HepG2 (cell line): ENCODE results near the gene ABHD6. TPM values are rescaled to one million over a fixed set of nuclear protein-coding genes. Genes with fewer than 3 reads are reported as not detected.

Experiments used
- ATAC-seq: fragments of 200-7000 bp; cut with Tn5 transposase; 3 replicates; pipeline ENCODE4 v1.9.1; 2020; ENCODE audit warnings: mild to moderate bottlenecking, moderate library complexity
- BruUV-seq: library from RNA; stranded (reverse); fragments of 400-500 nt; replicated peaks from 2 replicates; lab custom pipeline; 2021; lab: Mats Ljungman, UMichigan
- CTCF ChIA-PET: fragments of 300-600 bp; formaldehyde crosslinking; extraction: SDS; loops from one replicate; lab custom pipeline; 2021; ENCODE audit warnings: low total read pairs, inconsistent platforms, low intra/inter-chr PET ratio; lab: Yijun Ruan, JAX
- POLR2A ChIA-PET: fragments of 350-600 bp; sonication (Branson Sonifier 250); formaldehyde crosslinking; loops from one replicate; lab custom pipeline; 2020; ENCODE audit warnings: antibody characterized with exemption, inconsistent platforms; lab: Yijun Ruan, JAX
- DNase-seq: peaks from one replicate; pipeline ENCODE4 v3.0.0-alpha.2; 2015; ENCODE audit warnings: low spot score
- FAIRE-seq: peaks from 3 replicates; lab custom pipeline; 2011; peaks lifted over from hg19 to GRCh38; lab: Jason Lieb, UNC
- H2AFZ ChIP-seq: one replicate; pipeline ENCODE4 v1.6.1; 2011; ENCODE audit warnings: low read length, inconsistent platforms
- H3K27ac ChIP-seq: fragments of 300-600 bp; 3 replicates; pipeline ENCODE4 v1.8.0; 2011; ENCODE audit warnings: mixed run types, mild to moderate bottlenecking, mixed read lengths, low read length, inconsistent platforms; ENCODE audit not compliant: insufficient read depth; ENCODE audit errors: extremely low read length
- H3K27me3 ChIP-seq, 2 experiments: fragments of 200-600 bp in 1 of 2; 2 replicates in 1 of 2; 3 replicates in 1 of 2; pipeline versions ENCODE4 v1.6.0 to v1.8.0; 2011; ENCODE audit warnings: low read length in 2 of 2, mild to moderate bottlenecking in 2 of 2, moderate library complexity in 2 of 2, inconsistent platforms in 1 of 2; ENCODE audit not compliant: insufficient read depth in 2 of 2, control insufficient read depth in 1 of 2
- H3K36me3 ChIP-seq, 2 experiments: fragments of 200-600 bp in 1 of 2; replicated peaks in 1 of 2; 2 replicates in 1 of 2; 3 replicates in 1 of 2; pipeline versions ENCODE4 v1.5.1 to v1.8.0; 2011; ENCODE audit warnings: low read length in 2 of 2, inconsistent platforms in 1 of 2; ENCODE audit not compliant: insufficient read depth in 2 of 2, control insufficient read depth in 1 of 2
- H3K4me1 ChIP-seq: 2 replicates; pipeline ENCODE4 v1.5.1; 2012; ENCODE audit warnings: low read length, inconsistent platforms; ENCODE audit not compliant: insufficient read depth
- H3K4me2 ChIP-seq: 2 replicates; pipeline ENCODE4 v1.6.0; 2011; ENCODE audit warnings: low read depth, low read length, inconsistent platforms
- H3K4me3 ChIP-seq, 3 experiments: fragments of 200-600 bp in 1 of 3; sonication (generic), shearing (Covaris generic) in 1 of 3; replicated peaks in 1 of 3; 2 replicates each; pipeline ENCODE4 v1.5.1; 2011 to 2016; ENCODE audit warnings: low read length in 3 of 3, inconsistent platforms in 2 of 3, low read depth in 2 of 3, mild to moderate bottlenecking in 2 of 3, control low read depth in 1 of 3, mixed read lengths in 1 of 3; ENCODE audit not compliant: insufficient read depth in 1 of 3
- H3K79me2 ChIP-seq: one replicate; pipeline ENCODE4 v1.6.1; 2011; ENCODE audit warnings: low read length, inconsistent platforms; ENCODE audit not compliant: insufficient read depth
- H3K9ac ChIP-seq: 2 replicates; pipeline ENCODE4 v1.6.0; 2011; ENCODE audit warnings: mild to moderate bottlenecking, low read depth, low read length, inconsistent platforms; ENCODE audit not compliant: insufficient read depth
- H3K9me3 ChIP-seq: 2 replicates; pipeline ENCODE4 v1.5.1; 2012; ENCODE audit warnings: mild to moderate bottlenecking, low read length
- H4K20me1 ChIP-seq: 2 replicates; pipeline ENCODE4 v1.6.0; 2011; ENCODE audit warnings: inconsistent platforms, mild to moderate bottlenecking, low read length, moderate library complexity; ENCODE audit not compliant: insufficient read depth
- MAFK ChIP-seq, 2 experiments: IDR thresholded peaks in 1 of 2; conservative IDR thresholded peaks in 1 of 2; 2 replicates each; pipeline ENCODE4 v1.6.1; 2011; ENCODE audit warnings: improper control_type of control experiment in 2 of 2, low read length in 2 of 2
- MNT ChIP-seq: fragments of 450-650 bp; IDR thresholded peaks from 2 replicates; pipeline ENCODE4 v1.6.1; 2016
- USF2 ChIP-seq, 2 experiments: sonication (generic) in 1 of 2; formaldehyde crosslinking in 1 of 2; IDR thresholded peaks; 2 replicates each; pipeline versions ENCODE4 v1.5.1 to v1.6.1; 2011 to 2020; ENCODE audit warnings: borderline replicate concordance in 1 of 2, low read depth in 1 of 2, low read length in 1 of 2, mild to moderate bottlenecking in 1 of 2, missing genetic modification reagents in 1 of 2, moderate library complexity in 1 of 2
- ZNF17 ChIP-seq: sonication (generic); formaldehyde crosslinking; IDR thresholded peaks from 2 replicates; pipeline ENCODE4 v1.5.0; 2020; ENCODE audit warnings: mild to moderate bottlenecking, missing genetic modification reagents
- WGBS: methylation state at CpG from one replicate; pipeline ENCODE4 v1.1.6; 2017; ENCODE audit warnings: low lambda C conversion rate; 5-methylcytosine and 5-hydroxymethylcytosine counted together
- in situ Hi-C: cut with HindIII; loops from 2 replicates; pipeline ENCODE4 v1.10.0; 2017; ENCODE audit warnings: low pct_unique_long_range_greater_than_20kb; ENCODE audit not compliant: extremely low pct_ligation_motif_present
- intact Hi-C: fragments of 100-400 bp; cut with micrococcal nuclease; formaldehyde crosslinking; loops from one replicate; pipeline ENCODE4 v1.10.0; 2022; ENCODE audit not compliant: unreplicated experiment
- polyA plus RNA-seq, 8 experiments: library from polyadenylated mRNA; depleted of rRNA in 3 of 8; stranded (reverse) in 7 of 8; unstranded in 1 of 8; fragments of >200 nt; fragmentation: Illumina TruSeq in 4 of 8; extraction: Trizol in 4 of 8; gene quantifications; 2 replicates each; pipeline versions ENCODE4 v1.2.1 to v1.2.3, GENCODE V29; 2011 to 2016; ENCODE audit warnings: low read depth in 4 of 8, missing spikeins in 1 of 8, mixed read lengths in 1 of 8; ENCODE audit not compliant: insufficient read depth in 1 of 8
- total RNA-seq, 5 experiments: library from RNA; depleted of rRNA; stranded (reverse); fragments of >200 nt; fragmentation: Illumina TruSeq; extraction: Trizol; gene quantifications; 2 replicates each; pipeline ENCODE4 v1.2.3, GENCODE V29; 2016; ENCODE audit warnings: low read depth in 1 of 5

Gene ABHD6
- total and polyA plus RNA-seq, 2 of the 13 experiments (the other 11 are each of a cell fraction or from before 2014, with no cell fraction given) = 9.0 to 17.2 TPM

GRCh38 chr3:58241306-58242044, 3.9 kb downstream of the ABHD6 start:
- H3K27me3 ChIP-seq = peaks cover 0 to 4% of the 10 kb centered on the region in 2 experiments; a peak in 2 of 5 replicates
- H3K9ac ChIP-seq = no peak overlapping the region
- no peaks in the 10 kb centered on the region for H3K9me3 ChIP-seq
- no TSS peak for BruUV-seq
- FAIRE-seq (no peak), ATAC-seq (no peak), DNase-seq (no peak)
- H4K20me1 ChIP-seq = no peaks in the 10 kb centered on the region
- 97% methylated on average over 4 of the region's 4 CpGs for WGBS
- CTCF ChIA-PET = no interaction called here
- in situ Hi-C loops = no loop called here
- POLR2A ChIA-PET = no interaction called here
- no peak overlapping the region for H3K4me3 ChIP-seq
- no peak overlapping the region for H3K4me2 ChIP-seq
- H3K4me1 ChIP-seq = peaks cover 51% of the 10 kb centered on the region
- H2AFZ ChIP-seq = no peak overlapping the region
- H3K36me3 ChIP-seq = no peaks in the 10 kb centered on the region
- no peak overlapping the region for H3K27ac ChIP-seq
- peak; percentile 43 for TF ChIP-seq USF2 (IDR thresholded peaks at IDR 0.05; ENCODE audit: low read depth, low read length)
- TF ChIP-seq USF2 (CRISPR knock-in tag; IDR thresholded peaks at IDR 0.05; ENCODE audit: borderline replicate concordance) = no peak; the same call in 1 of the 2 replicates
- TF ChIP-seq MNT = peak; percentile 32
- 0 out of 4 replicates have a peak, but pooled peaks have one; percentile 13 to 25 for TF ChIP-seq MAFK (conservative IDR thresholded peaks at IDR 0.05 in 1 of 2, IDR thresholded peaks at IDR 0.05 in 1 of 2; ENCODE audit: low read length in 2 of 2)
- TF ChIP-seq ZNF17 (CRISPR knock-in tag) = no peak
- H3K79me2 ChIP-seq = no peaks in the 10 kb centered on the region
- intact Hi-C loops = no loop called here
